Prostate gland (tissue), 2 donors: Measurements from ENCODE around the gene TMEM59L. TPM values are rescaled to one million over a fixed set of nuclear protein-coding genes. Genes with fewer than 3 reads are reported as not detected.
A peak's percentile ranks its signal among the peaks of the same experiment; 100 is the strongest.

Experiments used
- DNase-seq: peaks from one replicate; pipeline ENCODE4 v3.0.0-alpha.2; 2019; ENCODE audit warnings: low spot score
- H3K27ac ChIP-seq, 2 donors: fragments of 200-600 bp; sonication (generic); 2 replicates each; pipeline ENCODE4 v1.5.1; 2017 to 2019
- H3K27me3 ChIP-seq: fragments of 200-600 bp; sonication (generic); replicated peaks from 2 replicates; pipeline ENCODE4 v1.5.1; 2019; ENCODE audit not compliant: insufficient read depth
- H3K36me3 ChIP-seq, 2 donors: fragments of 200-600 bp; sonication (generic); 1 replicate in 1 of 2; 2 replicates in 1 of 2; pipeline versions ENCODE4 v1.5.1 to v1.8.1; 2017 to 2019
- H3K4me1 ChIP-seq: fragments of 200-600 bp; sonication (generic); replicated peaks from 2 replicates; pipeline ENCODE4 v1.5.1; 2019
- H3K4me3 ChIP-seq, 2 donors: fragments of 200-600 bp; sonication (generic); 2 replicates each; pipeline ENCODE4 v1.5.1; 2017 to 2019
- H3K9me3 ChIP-seq: fragments of 200-600 bp; sonication (generic); 2 replicates; pipeline ENCODE4 v1.5.1; 2017
- POLR2A ChIP-seq: fragments of 450-650 bp; IDR thresholded peaks from one replicate; pipeline ENCODE4 v1.6.1; 2016; ENCODE audit warnings: antibody characterized with exemption, mild to moderate bottlenecking
- POLR2AphosphoS5 ChIP-seq: sonication (generic); formaldehyde crosslinking; IDR thresholded peaks from one replicate; pipeline ENCODE4 v1.6.1; 2017; ENCODE audit warnings: antibody characterized with exemption
- WGBS: methylation state at CpG from one replicate; pipeline ENCODE4 v1.1.5; 2018; 5-methylcytosine and 5-hydroxymethylcytosine counted together
- intact Hi-C: fragments of 100-400 bp; cut with DNase I; formaldehyde crosslinking; loops from one replicate; pipeline ENCODE4 v1.14.2; 2022
- total RNA-seq, 2 donors: library from RNA; depleted of rRNA; stranded (reverse); fragments of >200 nt; gene quantifications; one replicate each; pipeline ENCODE4 v1.1.0, GENCODE V29; 2016
- TF ChIP-seq, protein P1 (sequence below), 4 experiments: fragments of 200-600 bp in 2 of 4; fragments of 450-650 bp in 2 of 4; sonication (generic) in 2 of 4; IDR thresholded peaks; 1 replicate in 3 of 4; 2 replicates in 1 of 4; pipeline ENCODE4 v1.5.1; 2016 to 2019; ENCODE audit warnings: antibody characterized with exemption in 4 of 4, mild to moderate bottlenecking in 2 of 4, moderate library complexity in 2 of 4

Gene TMEM59L
- total RNA-seq, 2 donors from 2014 or later, result 0.27 to 3.6 TPM

DNA sequence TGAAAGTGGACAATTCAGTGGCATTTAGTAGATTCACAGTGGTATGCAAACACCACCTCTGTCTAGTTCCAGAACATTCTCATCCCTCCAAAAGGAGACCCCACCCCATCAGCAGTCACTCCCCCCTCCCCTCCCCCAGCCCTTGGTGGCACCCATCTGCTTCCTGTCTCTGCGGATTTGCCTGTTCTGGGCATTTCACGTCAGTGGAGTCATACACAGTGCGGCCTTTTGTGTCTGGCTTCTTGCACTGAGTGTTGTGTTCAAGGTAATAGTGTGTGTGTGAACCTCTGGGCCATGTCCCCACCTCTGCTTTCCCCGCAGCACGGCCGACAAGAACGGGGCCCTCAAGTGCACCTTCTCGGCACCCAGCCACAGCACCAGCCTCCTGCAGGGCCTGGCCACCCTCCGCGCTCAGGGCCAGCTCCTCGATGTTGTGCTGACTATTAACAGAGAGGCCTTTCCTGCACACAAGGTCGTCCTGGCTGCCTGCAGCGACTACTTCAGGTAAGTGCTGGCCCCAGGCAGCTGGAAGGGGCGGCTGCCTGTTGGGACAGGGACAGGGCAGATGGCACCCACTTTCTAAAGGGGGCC is 51.4 kb downstream of the TMEM59L start:
- TF ChIP-seq, protein P1, sequence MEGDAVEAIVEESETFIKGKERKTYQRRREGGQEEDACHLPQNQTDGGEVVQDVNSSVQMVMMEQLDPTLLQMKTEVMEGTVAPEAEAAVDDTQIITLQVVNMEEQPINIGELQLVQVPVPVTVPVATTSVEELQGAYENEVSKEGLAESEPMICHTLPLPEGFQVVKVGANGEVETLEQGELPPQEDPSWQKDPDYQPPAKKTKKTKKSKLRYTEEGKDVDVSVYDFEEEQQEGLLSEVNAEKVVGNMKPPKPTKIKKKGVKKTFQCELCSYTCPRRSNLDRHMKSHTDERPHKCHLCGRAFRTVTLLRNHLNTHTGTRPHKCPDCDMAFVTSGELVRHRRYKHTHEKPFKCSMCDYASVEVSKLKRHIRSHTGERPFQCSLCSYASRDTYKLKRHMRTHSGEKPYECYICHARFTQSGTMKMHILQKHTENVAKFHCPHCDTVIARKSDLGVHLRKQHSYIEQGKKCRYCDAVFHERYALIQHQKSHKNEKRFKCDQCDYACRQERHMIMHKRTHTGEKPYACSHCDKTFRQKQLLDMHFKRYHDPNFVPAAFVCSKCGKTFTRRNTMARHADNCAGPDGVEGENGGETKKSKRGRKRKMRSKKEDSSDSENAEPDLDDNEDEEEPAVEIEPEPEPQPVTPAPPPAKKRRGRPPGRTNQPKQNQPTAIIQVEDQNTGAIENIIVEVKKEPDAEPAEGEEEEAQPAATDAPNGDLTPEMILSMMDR (IDR thresholded peaks at IDR 0.05), result no peak
- TF ChIP-seq POLR2A (no peak), POLR2AphosphoS5 (no peak)
- H3K9me3 ChIP-seq, result no peaks in the 10 kb centered on the region
- no peak overlapping the region for H3K27ac ChIP-seq
- intact Hi-C loops, result no loop called here
- no peak for DNase-seq
- WGBS, result 74% methylated on average over 14 of the region's 14 CpGs
- H3K4me3 ChIP-seq, result no peak overlapping the region
- H3K27me3 ChIP-seq, result no peaks in the 10 kb centered on the region
- H3K4me1 ChIP-seq, result no peaks in the 10 kb centered on the region
- peaks cover 0 to 9% of the 10 kb centered on the region in 2 donors for H3K36me3 ChIP-seq

DNA sequence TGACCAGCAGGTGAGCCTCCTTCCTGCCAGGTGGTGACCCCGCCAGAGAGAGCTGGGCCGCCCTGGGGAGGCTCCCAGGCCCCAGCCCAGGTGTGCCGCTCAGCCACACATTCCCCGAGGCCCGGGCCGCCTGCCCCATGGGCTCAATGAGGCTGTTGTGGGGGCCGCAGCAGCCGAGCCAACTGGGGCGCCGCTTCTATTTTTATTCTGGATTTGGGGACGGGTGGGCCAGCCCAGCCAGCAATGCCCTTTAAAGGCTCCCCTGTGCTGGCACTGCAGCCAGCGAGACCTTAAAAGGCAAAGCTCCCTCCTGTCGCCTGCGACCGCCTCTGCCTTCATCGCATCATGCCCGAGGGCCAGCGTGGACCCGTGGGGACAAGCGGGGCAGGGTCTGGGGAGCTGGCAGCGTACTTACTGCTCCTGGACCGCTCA is 53.1 kb downstream of the TMEM59L start:
- Histone ChIP-seq H3K27me3 (no peaks in the 10 kb centered on the region), H3K4me3 (no peak overlapping the region), H3K9me3 (no peaks in the 10 kb centered on the region), H3K36me3 (peaks cover 0 to 9% of the 10 kb centered on the region in 2 donors), H3K4me1 (no peaks in the 10 kb centered on the region), H3K27ac (peak overlapping the region in 1 of 2 donors; percentile 38)
- intact Hi-C loops, result no loop called here
- WGBS, result 87% methylated on average over 12 of the region's 22 CpGs
- TF ChIP-seq POLR2A (no peak), POLR2AphosphoS5 (no peak)
- TF ChIP-seq, protein P1 (IDR thresholded peaks at IDR 0.05), result no peak
- DNase-seq, result no peak

DNA sequence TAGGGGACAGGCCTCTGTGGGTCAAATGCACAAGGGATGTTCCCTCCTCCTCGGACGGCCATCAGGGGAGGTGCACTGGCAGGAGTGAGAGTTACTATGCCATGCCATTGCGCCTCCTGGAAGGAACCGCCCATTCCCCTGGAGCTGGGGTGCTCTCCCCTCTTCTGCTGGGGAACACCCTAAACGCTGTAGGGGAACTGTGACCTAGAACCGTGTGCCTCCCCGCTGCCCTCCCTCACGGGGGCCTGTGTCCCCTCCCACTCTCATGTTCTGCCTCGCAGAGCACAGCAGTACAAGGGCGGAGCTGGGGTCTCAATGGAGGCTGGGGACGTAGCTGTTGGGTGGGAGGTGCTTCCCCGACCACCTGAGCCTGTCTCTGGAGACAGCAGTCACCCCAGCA is 53.6 kb downstream of the TMEM59L start:
- no peaks in the 10 kb centered on the region for H3K27me3 ChIP-seq
- peak overlapping the region in 1 of 2 donors; percentile 38 for H3K27ac ChIP-seq
- peaks cover 0 to 9% of the 10 kb centered on the region in 2 donors for H3K36me3 ChIP-seq
- H3K4me3 ChIP-seq, result no peak overlapping the region
- no peak for DNase-seq
- 54% methylated on average over 12 of the region's 12 CpGs for WGBS
- no peaks in the 10 kb centered on the region for H3K4me1 ChIP-seq
- no peak for TF ChIP-seq POLR2AphosphoS5
- TF ChIP-seq POLR2A, result no peak
- TF ChIP-seq, protein P1 (IDR thresholded peaks at IDR 0.05), result no peak
- intact Hi-C loops, result no loop called here
- no peaks in the 10 kb centered on the region for H3K9me3 ChIP-seq

DNA sequence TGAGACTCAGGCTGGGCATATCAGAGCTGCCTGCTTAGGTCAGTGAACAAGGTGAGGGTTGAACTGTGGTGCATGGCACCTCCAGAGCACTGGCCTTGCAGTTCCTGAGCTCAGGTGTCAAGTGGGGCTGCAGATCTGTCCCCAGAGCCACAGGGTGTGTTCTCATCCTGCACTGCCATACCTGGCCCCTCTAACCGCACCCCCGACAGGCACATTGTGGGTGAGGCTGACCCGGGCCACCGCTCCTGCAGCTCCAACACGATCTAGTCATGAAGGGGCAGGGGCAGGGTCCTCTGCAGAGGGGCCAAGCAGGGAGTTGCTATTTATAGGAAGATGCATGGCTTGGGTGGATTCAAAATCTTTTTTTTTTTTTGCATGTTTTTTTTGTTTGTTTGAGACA is 54.1 kb downstream of the TMEM59L start:
- Histone ChIP-seq H3K9me3 (no peaks in the 10 kb centered on the region), H3K27me3 (no peaks in the 10 kb centered on the region), H3K4me3 (no peak overlapping the region), H3K36me3 (peaks cover 0 to 9% of the 10 kb centered on the region in 2 donors), H3K4me1 (no peaks in the 10 kb centered on the region), H3K27ac (no peak overlapping the region)
- intact Hi-C loops, result no loop called here
- TF ChIP-seq, protein P1 (IDR thresholded peaks at IDR 0.05), result no peak
- TF ChIP-seq POLR2A (no peak), POLR2AphosphoS5 (no peak)
- no peak for DNase-seq
- 87% methylated on average over 5 of the region's 5 CpGs for WGBS
